Measurements from ENCODE around the gene RNFT2.

DNA sequence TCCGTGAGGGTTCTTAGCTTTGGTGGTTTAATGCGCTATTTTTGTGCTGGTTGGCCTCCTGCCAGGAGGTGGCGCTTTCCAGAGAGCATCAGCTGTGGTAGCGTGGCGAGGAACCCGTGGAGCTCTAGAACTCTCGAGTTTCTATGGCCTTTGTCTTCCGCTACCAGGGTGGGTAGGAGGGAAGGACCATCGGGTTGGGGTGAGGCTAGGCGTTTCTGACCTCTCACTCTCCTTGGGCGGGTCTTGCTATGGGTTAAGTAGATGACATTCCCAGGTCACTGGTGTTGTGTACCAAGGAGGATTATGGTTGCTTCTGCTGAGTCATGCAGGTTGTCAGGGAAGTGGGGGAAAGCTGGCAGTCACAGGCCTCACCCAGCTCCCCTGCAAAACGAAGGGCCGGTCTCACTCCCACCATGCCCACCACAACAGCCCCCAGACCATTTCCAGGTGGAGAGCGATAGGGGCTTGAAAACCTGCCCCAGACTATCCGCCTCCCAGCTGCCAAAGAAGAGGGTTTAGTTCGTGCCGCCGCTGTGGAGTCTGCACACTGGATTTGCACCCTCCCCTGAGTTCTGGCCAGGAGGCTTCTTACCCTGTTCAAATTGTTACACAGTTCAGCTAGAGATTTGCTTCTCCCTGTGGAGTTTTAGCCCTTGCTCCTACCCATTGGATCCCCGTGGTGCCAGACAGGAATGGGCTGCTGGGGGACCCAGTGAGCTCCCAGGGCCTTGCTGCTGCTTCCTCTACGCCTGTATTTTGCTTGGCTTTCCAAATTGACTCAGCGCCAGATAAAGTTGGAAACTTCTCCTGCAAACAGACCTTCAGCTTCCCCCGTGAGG lies 21.9 kb downstream of the RNFT2 start:
- no peak for TF ChIP-seq CTCF (conservative IDR thresholded peaks at IDR 0.05)
- no peak for TF ChIP-seq EZH2 (IDR thresholded peaks at IDR 0.05; ENCODE audit: low read depth)
